HEK293T (cell line): ENCODE data around the gene ELOA.

Experiments used
- CTCF ChIA-PET: fragments of 350-600 bp; formaldehyde crosslinking; extraction: SDS; loops from one replicate; lab custom pipeline; 2021; ENCODE audit warnings: antibody characterized with exemption, inconsistent platforms; lab: Yijun Ruan, JAX
- POLR2A ChIA-PET: fragments of 350-600 bp; formaldehyde crosslinking; extraction: SDS; loops from one replicate; lab custom pipeline; 2020; ENCODE audit warnings: antibody characterized with exemption, inconsistent platforms; lab: Yijun Ruan, JAX
- DNase-seq: peaks from one replicate; pipeline ENCODE4 v3.0.0; 2012; ENCODE audit warnings: mixed read lengths; ENCODE audit errors: extremely low spot score
- ARNT ChIP-seq: fragments of 450-650 bp; IDR thresholded peaks from 2 replicates; pipeline ENCODE4 v1.6.1; 2017; ENCODE audit warnings: mild to moderate bottlenecking
- BHLHE40 ChIP-seq: fragments of 450-650 bp; IDR thresholded peaks from 2 replicates; pipeline ENCODE4 v1.6.1; 2016; ENCODE audit warnings: mild to moderate bottlenecking, moderate library complexity, borderline replicate concordance
- CTBP1 ChIP-seq: fragments of 450-650 bp; IDR thresholded peaks from 2 replicates; pipeline ENCODE4 v1.6.1; 2016; ENCODE audit warnings: borderline replicate concordance
- L3MBTL2 ChIP-seq: fragments of 450-650 bp; conservative IDR thresholded peaks from 2 replicates; pipeline ENCODE4 v1.6.1; 2016; ENCODE audit warnings: mild to moderate bottlenecking
- LEF1 ChIP-seq: fragments of 450-650 bp; IDR thresholded peaks from 2 replicates; pipeline ENCODE4 v1.6.1; 2017; ENCODE audit warnings: mild to moderate bottlenecking, borderline replicate concordance
- SUZ12 ChIP-seq: fragments of 450-650 bp; IDR thresholded peaks from 2 replicates; pipeline ENCODE4 v1.6.1; 2016; ENCODE audit warnings: mild to moderate bottlenecking
- ZNF384 ChIP-seq: fragments of 450-650 bp; IDR thresholded peaks from 2 replicates; pipeline ENCODE4 v1.6.1; 2016

The ELOA gene

DNA sequence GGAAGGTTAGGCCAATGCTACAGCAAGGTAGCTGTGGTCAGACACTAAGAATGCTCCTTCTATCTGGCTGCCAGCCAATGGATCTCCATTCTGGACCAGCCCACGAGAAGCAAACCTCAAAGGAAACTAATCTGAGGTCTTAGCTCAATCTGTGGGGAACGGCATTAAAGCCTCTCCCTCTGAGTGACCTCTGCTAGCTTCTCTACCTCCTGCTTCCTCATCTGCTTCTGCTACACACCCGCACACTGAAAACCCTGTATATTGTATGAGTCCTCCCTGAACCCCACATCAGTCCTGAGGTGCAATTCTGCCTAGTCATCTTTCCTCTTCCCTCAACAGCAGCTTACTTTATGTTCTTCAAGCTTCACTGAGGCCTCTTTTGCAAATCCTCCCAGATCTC, 64.2 kb downstream of the ELOA start:
- DNase-seq = no peak
- POLR2A ChIA-PET = no interaction called here
- TF ChIP-seq ARNT (no peak), L3MBTL2 (no peak), LEF1 (no peak), SUZ12 (no peak)
- CTCF ChIA-PET = interaction anchor here (0.6 kb wide), 1 partner anchor 142 kb away, joined by 4 read pairs; no protein-coding TSS in a partner anchor

GRCh38 chr1:23809751-23810171, 66.5 kb downstream of the ELOA start:
- DNase-seq = peak; percentile 83
- CTCF ChIA-PET = interaction anchor here (1.0 to 1.8 kb wide), 5 partner anchors 9 to 107 kb away, joined by 3 to 12 read pairs (median 5); partner anchors contain the start of gene HMGCL

DNA sequence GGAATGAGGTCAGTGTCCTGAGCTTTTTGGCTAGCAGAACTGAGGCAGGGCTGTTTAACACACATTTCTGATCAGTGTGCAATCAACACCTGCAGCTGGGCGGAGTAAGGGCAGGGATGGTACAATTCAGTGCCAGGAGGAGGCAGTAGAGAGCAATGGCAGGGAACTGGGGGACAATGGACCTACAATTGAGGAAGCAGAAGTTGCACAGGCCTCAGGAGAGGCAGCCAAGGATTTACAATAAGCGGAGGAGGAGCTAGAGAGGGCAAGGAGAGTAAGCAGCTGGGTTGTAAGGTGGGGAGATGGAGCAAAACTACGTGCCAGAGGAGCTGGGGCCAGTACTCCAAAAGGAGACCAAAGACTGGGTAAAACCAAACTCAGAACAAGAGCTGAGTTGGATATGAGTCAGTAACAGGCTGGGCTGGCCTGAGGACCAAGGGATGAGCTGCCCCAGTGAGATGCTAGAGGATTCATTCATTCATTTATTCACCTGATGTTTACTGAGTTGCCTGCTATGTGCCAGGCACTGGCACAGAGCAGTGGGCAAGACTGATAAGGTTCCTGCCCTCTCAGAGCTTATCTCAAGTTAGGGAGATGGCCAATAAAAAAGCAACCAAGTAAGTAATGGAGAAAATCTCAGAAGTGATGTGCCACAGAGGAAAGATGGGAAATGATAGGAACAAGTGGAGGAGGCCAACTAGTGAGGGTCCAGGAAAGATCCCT, 67.7 kb downstream of the ELOA start:
- ChIA-PET POLR2A (interaction anchor here (0.8 to 2.3 kb wide), 4 partner anchors 10 to 33 kb away, joined by 3 to 14 read pairs (median 4); partner anchors contain the start of genes GALE, HMGCL and PITHD1), CTCF (interaction anchor here (0.6 to 1.8 kb wide), 11 partner anchors 8 to 307 kb away, joined by 3 to 12 read pairs (median 4); partner anchors contain the start of gene HMGCL)
- TF ChIP-seq BHLHE40 (no peak), SUZ12 (no peak), LEF1 (no peak), CTBP1 (no peak), L3MBTL2 (no peak), ARNT (no peak), ZNF384 (no peak)
- DNase-seq = peak; percentile 58

More at GRCh38 chr1:23809751-23810171, 66.5 kb downstream of the ELOA start:
- POLR2A ChIA-PET = interaction anchor here (1.4 to 2.3 kb wide), 3 partner anchors 9 to 32 kb away, joined by 3 to 14 read pairs (median 5); partner anchors contain the start of genes GALE, HMGCL and PITHD1
- TF ChIP-seq LEF1 = peak; percentile 98
- no peak for TF ChIP-seq ZNF384
